ENCODE measurements around the gene JTB. TPM values are rescaled to one million over a fixed set of nuclear protein-coding genes. Genes with fewer than 3 reads are reported as not detected.
A peak's percentile ranks its signal among the peaks of the same experiment; 100 is the strongest.

Gene JTB
- total and polyA plus RNA-seq, 5 donors from 2014 or later, result 93.8 to 378 (median 336) TPM

DNA sequence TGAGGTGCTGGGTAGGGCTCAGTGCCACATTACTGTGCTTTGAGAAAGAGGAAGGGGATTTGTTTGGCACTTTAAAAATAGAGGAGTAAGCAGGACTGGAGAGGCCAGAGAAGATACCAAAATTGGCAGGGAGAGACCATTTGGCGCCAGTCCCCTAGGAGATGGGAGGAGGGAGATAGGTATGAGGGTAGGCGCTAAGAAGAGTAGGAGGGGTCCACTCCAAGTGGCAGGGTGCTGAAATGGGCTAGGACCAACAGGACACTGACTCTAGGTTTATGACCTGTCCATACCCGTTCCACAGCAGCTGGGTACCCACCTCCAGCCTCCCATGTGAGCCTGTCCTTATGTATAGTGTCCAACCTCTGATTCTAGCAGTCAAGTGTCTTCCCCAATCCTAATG lies 18.0 kb downstream of the JTB start:
- H3K9me3 ChIP-seq (ENCODE audit: control insufficient read depth in 2 of 2, low read length in 2 of 2), result no peaks in the 10 kb centered on the region
- peaks cover 10% of the 10 kb centered on the region for H3K36me3 ChIP-seq (ENCODE audit: control insufficient read depth, insufficient read depth, low read length)
- H3K36me3 Mint-ChIP-seq, result peaks cover 1% of the 10 kb centered on the region
- no peak overlapping the region for H3K27ac ChIP-seq (ENCODE audit: insufficient read depth, low read length, poor library complexity, severe bottlenecking)
- H3K27ac Mint-ChIP-seq, result peak overlapping the region; percentile 67 to 85 (median 74)
- no peak overlapping the region for H3K4me3 ChIP-seq (ENCODE audit: low read depth, low read length)
- H3K4me1 ChIP-seq (ENCODE audit: control insufficient read depth, insufficient read depth, low read length, poor library complexity, severe bottlenecking), result peaks cover 59% of the 10 kb centered on the region
- no peaks in the 10 kb centered on the region for H3K27me3 ChIP-seq (ENCODE audit: control insufficient read depth, insufficient read depth, low read length)
- no peak for ATAC-seq (ENCODE audit: low read depth in 2 of 2)
- H3K4me1 Mint-ChIP-seq, result peaks cover 15 to 80% (median 45%) of the 10 kb centered on the region in 4 donors
- no peak for DNase-seq
- peak overlapping the region in 2 of 4 donors; percentile 36 to 97 for H3K4me3 Mint-ChIP-seq
- H3K27me3 Mint-ChIP-seq, result no peaks in the 10 kb centered on the region
- H3K9me3 Mint-ChIP-seq, result no peaks in the 10 kb centered on the region

DNA sequence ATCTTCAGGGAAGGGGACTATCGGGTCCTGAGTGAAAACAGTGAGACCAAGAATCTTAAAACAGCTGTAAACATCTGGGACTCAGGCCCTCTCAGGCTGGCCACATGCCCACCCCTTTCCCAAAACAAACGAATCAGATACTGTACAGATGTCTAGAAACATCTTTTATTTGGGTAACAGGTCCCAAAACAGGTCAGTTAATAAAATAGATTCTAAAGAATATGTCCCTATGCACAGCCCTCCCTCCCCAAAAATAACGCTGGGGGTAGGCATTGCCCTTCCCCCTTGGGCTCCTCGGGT lies 18.6 kb downstream of the JTB start:
- peak overlapping the region; percentile 97 to 99 (median 98) for H3K4me3 Mint-ChIP-seq
- no peaks in the 10 kb centered on the region for H3K27me3 Mint-ChIP-seq
- peaks cover 6% of the 10 kb centered on the region for H3K36me3 Mint-ChIP-seq
- no peaks in the 10 kb centered on the region for H3K9me3 ChIP-seq (ENCODE audit: control insufficient read depth in 2 of 2, low read length in 2 of 2)
- peak overlapping the region; percentile 69 for H3K4me3 ChIP-seq (ENCODE audit: low read depth, low read length)
- DNase-seq (no peak), ATAC-seq (ENCODE audit: low read depth in 2 of 2) (no peak)
- peaks cover 54% of the 10 kb centered on the region for H3K4me1 ChIP-seq (ENCODE audit: control insufficient read depth, insufficient read depth, low read length, poor library complexity, severe bottlenecking)
- H3K4me1 Mint-ChIP-seq, result peaks cover 11 to 80% (median 49%) of the 10 kb centered on the region in 4 donors
- peaks cover 16% of the 10 kb centered on the region for H3K36me3 ChIP-seq (ENCODE audit: control insufficient read depth, insufficient read depth, low read length)
- peak overlapping the region; percentile 97 to 99 (median 98) for H3K27ac Mint-ChIP-seq
- H3K9me3 Mint-ChIP-seq, result no peaks in the 10 kb centered on the region
- no peaks in the 10 kb centered on the region for H3K27me3 ChIP-seq (ENCODE audit: control insufficient read depth, insufficient read depth, low read length)
- H3K27ac ChIP-seq (ENCODE audit: insufficient read depth, low read length, poor library complexity, severe bottlenecking), result peak overlapping the region; percentile 94

DNA sequence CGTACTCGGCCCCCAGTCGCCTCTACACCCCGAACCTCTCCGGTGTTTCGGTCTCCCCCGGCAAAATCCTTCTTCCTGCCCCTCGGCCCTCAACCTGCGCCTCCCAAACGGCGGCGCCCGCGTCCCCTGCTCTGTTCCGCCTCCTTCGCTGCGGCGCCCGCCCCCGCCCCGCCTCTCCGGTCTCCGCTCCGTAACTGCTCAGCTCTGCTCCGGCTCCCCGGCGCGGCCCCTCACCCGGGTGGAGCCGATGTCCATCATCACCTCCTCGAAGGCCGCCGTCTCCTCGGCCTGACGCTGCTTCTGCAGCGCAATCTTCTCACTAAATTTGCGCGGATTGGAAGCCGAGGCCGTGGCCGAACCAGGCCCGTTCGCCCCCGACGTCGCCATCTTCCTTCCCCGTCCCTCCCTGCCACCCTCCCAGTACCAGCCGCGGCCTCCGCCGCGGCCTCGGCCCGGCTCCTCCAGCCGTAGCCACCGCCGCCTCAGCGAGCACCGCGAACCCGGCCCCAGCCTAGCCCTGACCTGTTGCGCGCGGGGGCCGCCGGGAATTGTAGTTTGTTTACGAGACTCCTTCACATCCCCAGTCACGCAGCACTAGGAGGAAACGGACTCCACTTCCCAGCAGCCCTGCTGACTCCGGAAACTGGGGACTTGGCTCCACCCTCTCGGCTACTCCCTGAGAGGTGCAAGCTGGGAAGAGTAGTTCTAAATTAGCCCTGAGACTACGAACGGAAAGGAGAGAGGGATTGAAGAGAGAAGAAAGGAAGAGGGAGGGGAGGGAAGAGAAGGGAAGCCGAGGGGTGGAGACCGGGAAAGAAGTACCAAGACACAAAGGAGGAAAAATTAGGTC lies 19.1 kb downstream of the JTB start, which contains the start of gene CRTC2:
Gene CRTC2 (minus strand): TSS at position 502 of the 850 bp plus-strand sequence. CDS start 115 bp downstream, at position 387.
- Histone ChIP-seq H3K27ac (ENCODE audit: insufficient read depth, low read length, poor library complexity, severe bottlenecking) (peak within 1 kb of the TSS; percentile 94), H3K4me1 (ENCODE audit: control insufficient read depth, insufficient read depth, low read length, poor library complexity, severe bottlenecking) (peaks cover 50% of the 10 kb centered on the region), H3K4me3 (ENCODE audit: low read depth, low read length) (peak within 1 kb of the TSS; percentile 97), H3K27me3 (ENCODE audit: control insufficient read depth, insufficient read depth, low read length) (no peaks in the 10 kb centered on the region), H3K9me3 (ENCODE audit: control insufficient read depth in 2 of 2, low read length in 2 of 2) (no peaks in the 10 kb centered on the region), H3K36me3 (ENCODE audit: control insufficient read depth, insufficient read depth, low read length) (peaks cover 22% of the 10 kb centered on the region)
- Mint-ChIP-seq H3K4me3 (peak within 1 kb of the TSS; percentile 97 to 99 (median 98)), H3K4me1 (peaks cover 5 to 80% (median 46%) of the 10 kb centered on the region in 4 donors), H3K27me3 (no peaks in the 10 kb centered on the region), H3K27ac (peak within 1 kb of the TSS; percentile 97 to 99 (median 98)), H3K36me3 (peaks cover 8% of the 10 kb centered on the region), H3K9me3 (no peaks in the 10 kb centered on the region)
- ATAC-seq (ENCODE audit: low read depth in 2 of 2), result peak; percentile 91 to 94
- DNase-seq, result peak; percentile 97 to 98 (median 98)

DNA sequence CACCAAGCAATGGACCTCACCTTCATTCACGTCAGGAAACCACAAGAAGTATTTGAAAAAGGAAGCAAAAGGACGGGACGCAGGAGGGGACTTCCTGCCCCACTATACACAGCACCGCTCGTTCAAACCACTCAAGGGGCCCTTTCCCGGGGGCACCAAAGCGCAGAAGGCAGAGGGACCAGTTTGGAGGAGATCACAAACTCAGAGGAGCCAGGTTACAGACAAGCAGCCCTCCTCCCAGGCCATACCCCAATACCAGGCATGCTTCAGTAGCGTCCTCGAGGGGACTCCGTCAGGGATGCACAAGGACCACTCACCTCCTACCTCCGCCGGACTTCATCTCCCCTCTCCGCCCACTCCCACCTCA lies 19.7 kb downstream of the JTB start:
- Histone ChIP-seq H3K4me1 (ENCODE audit: control insufficient read depth, insufficient read depth, low read length, poor library complexity, severe bottlenecking) (peaks cover 44% of the 10 kb centered on the region), H3K4me3 (ENCODE audit: low read depth, low read length) (peak overlapping the region; percentile 97), H3K9me3 (ENCODE audit: control insufficient read depth in 2 of 2, low read length in 2 of 2) (no peaks in the 10 kb centered on the region), H3K27ac (ENCODE audit: insufficient read depth, low read length, poor library complexity, severe bottlenecking) (peak overlapping the region; percentile 94), H3K36me3 (ENCODE audit: control insufficient read depth, insufficient read depth, low read length) (peaks cover 26% of the 10 kb centered on the region), H3K27me3 (ENCODE audit: control insufficient read depth, insufficient read depth, low read length) (no peaks in the 10 kb centered on the region)
- H3K27ac Mint-ChIP-seq, result peak overlapping the region; percentile 97 to 99 (median 98)
- no peaks in the 10 kb centered on the region for H3K27me3 Mint-ChIP-seq
- ATAC-seq (ENCODE audit: low read depth in 2 of 2) (peak; percentile 1), DNase-seq (peak; percentile 29 to 78 (median 57))
- peak overlapping the region; percentile 97 to 99 (median 98) for H3K4me3 Mint-ChIP-seq
- peaks cover 8% of the 10 kb centered on the region for H3K36me3 Mint-ChIP-seq
- H3K9me3 Mint-ChIP-seq, result no peaks in the 10 kb centered on the region
- H3K4me1 Mint-ChIP-seq, result peaks cover 4 to 78% (median 46%) of the 10 kb centered on the region in 4 donors

DNA sequence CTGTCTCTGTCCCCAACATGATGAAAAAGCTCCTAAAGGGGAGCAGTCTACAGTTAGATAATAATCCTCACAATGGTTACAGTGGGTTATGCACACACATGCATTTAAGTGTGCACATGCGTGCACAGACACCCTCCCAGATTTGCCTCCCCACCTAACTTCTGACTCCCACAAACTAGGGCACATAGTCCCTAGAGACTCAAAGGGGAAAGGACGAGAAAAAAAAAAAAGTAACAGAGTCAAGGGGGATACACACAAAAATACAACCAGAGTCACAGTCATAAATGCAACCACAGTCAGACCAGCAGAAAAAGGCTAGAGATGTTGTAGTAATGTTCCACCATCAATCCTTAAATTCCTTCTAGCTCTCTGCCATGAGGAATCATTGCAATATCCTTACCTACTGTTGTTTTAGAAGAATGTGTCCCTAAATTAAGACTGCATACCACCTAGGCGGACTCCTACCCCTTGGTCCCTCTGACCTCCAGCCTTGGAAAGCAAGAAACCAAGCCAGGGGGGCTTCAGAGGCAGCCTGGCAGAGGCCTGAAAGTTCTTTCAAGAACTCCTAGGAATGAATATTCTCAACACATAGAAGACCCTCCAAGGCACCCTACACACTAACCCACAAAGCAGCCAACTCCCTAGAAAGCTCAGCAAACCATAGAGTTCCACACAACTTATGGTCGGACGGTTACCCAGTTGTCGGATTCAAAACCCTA lies 20.3 kb downstream of the JTB start:
- Mint-ChIP-seq H3K9me3 (no peaks in the 10 kb centered on the region), H3K27ac (peak overlapping the region; percentile 97 to 99 (median 98)), H3K4me3 (peak overlapping the region; percentile 97 to 99 (median 98)), H3K36me3 (peaks cover 11% of the 10 kb centered on the region), H3K4me1 (peaks cover 4 to 74% (median 44%) of the 10 kb centered on the region in 4 donors), H3K27me3 (no peaks in the 10 kb centered on the region)
- ATAC-seq (ENCODE audit: low read depth in 2 of 2) (no peak), DNase-seq (no peak)
- Histone ChIP-seq H3K4me3 (ENCODE audit: low read depth, low read length) (peak overlapping the region; percentile 97), H3K4me1 (ENCODE audit: control insufficient read depth, insufficient read depth, low read length, poor library complexity, severe bottlenecking) (peaks cover 39% of the 10 kb centered on the region), H3K27ac (ENCODE audit: insufficient read depth, low read length, poor library complexity, severe bottlenecking) (peak overlapping the region; percentile 94), H3K27me3 (ENCODE audit: control insufficient read depth, insufficient read depth, low read length) (no peaks in the 10 kb centered on the region), H3K9me3 (ENCODE audit: control insufficient read depth in 2 of 2, low read length in 2 of 2) (no peaks in the 10 kb centered on the region), H3K36me3 (ENCODE audit: control insufficient read depth, insufficient read depth, low read length) (peaks cover 32% of the 10 kb centered on the region)

DNA sequence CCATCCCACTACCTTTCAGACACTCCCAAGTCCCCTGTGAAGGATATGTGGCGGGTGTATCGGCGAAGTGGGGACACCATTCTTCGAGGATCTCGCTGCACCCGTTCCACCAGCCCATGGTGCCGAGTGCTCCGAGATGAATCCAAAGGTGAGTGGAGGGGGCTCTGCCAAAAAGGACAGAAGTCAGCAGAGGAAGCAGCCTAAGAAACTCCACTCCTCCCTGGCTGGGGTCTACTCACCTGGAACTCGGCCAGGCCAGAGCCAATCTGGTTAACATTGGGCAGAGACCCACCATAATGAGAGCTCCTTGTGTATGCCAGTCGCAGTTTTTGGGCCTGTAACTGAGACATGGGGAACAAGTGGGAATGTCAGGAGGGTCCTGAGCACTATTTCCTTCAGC lies 22.6 kb downstream of the JTB start:
- H3K27me3 ChIP-seq (ENCODE audit: control insufficient read depth, insufficient read depth, low read length), result no peaks in the 10 kb centered on the region
- no peak overlapping the region for H3K27ac ChIP-seq (ENCODE audit: insufficient read depth, low read length, poor library complexity, severe bottlenecking)
- H3K36me3 ChIP-seq (ENCODE audit: control insufficient read depth, insufficient read depth, low read length), result peaks cover 51% of the 10 kb centered on the region
- Mint-ChIP-seq H3K9me3 (no peaks in the 10 kb centered on the region), H3K27ac (peak overlapping the region in 1 of 3 donors; percentile 89), H3K4me3 (peak overlapping the region in 1 of 4 donors; percentile 78), H3K4me1 (peaks cover 4 to 73% (median 40%) of the 10 kb centered on the region in 4 donors), H3K36me3 (peaks cover 25% of the 10 kb centered on the region), H3K27me3 (no peaks in the 10 kb centered on the region)
- H3K4me1 ChIP-seq (ENCODE audit: control insufficient read depth, insufficient read depth, low read length, poor library complexity, severe bottlenecking), result peaks cover 37% of the 10 kb centered on the region
- no peak for DNase-seq
- no peaks in the 10 kb centered on the region for H3K9me3 ChIP-seq (ENCODE audit: control insufficient read depth in 2 of 2, low read length in 2 of 2)
- no peak overlapping the region for H3K4me3 ChIP-seq (ENCODE audit: low read depth, low read length)
- no peak for ATAC-seq (ENCODE audit: low read depth in 2 of 2)

DNA sequence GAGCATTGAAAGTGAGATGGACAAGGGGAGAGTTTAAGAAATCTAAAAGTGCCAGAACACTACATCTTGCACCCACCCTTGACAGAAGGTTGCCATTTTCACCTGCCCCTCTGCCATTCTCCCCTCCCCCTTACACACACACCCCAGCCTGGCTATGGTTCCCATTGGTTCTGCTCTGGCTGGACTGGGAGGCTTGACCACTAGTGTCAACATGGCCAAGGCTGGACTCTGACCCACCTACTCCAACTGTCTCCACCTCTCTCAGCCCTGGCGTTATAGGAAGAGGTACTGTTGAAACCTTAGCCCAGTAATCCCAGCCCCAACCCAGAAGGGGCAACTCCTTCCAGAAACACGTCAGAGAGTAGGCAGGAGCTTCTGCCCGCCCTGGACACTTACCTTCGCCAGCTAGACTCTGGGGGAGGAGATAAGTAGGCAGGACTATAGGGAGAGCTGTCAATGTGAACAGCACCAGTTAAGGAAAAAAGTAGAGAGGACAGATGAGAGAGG lies 23.6 kb downstream of the JTB start:
- no peak overlapping the region for H3K4me3 ChIP-seq (ENCODE audit: low read depth, low read length)
- ATAC-seq (ENCODE audit: low read depth in 2 of 2), result no peak
- H3K4me1 ChIP-seq (ENCODE audit: control insufficient read depth, insufficient read depth, low read length, poor library complexity, severe bottlenecking), result peaks cover 37% of the 10 kb centered on the region
- H3K36me3 ChIP-seq (ENCODE audit: control insufficient read depth, insufficient read depth, low read length), result peaks cover 57% of the 10 kb centered on the region
- Mint-ChIP-seq H3K4me3 (peak overlapping the region; percentile 0 to 84 (median 51)), H3K9me3 (no peaks in the 10 kb centered on the region), H3K4me1 (peaks cover 4 to 66% (median 39%) of the 10 kb centered on the region in 4 donors), H3K36me3 (peaks cover 25% of the 10 kb centered on the region), H3K27me3 (no peaks in the 10 kb centered on the region), H3K27ac (peak overlapping the region; percentile 78 to 89 (median 78))
- no peaks in the 10 kb centered on the region for H3K27me3 ChIP-seq (ENCODE audit: control insufficient read depth, insufficient read depth, low read length)
- no peak overlapping the region for H3K27ac ChIP-seq (ENCODE audit: insufficient read depth, low read length, poor library complexity, severe bottlenecking)
- no peak for DNase-seq
- no peaks in the 10 kb centered on the region for H3K9me3 ChIP-seq (ENCODE audit: control insufficient read depth in 2 of 2, low read length in 2 of 2)
